HG02852 (cell line): Measurements from ENCODE around the gene ZBTB20.

Experiments
- ATAC-seq: cut with Tn5 transposase; IDR thresholded peaks from one replicate; pipeline ENCODE4 v1.9.1; 2021; ENCODE audit warnings: mild to moderate bottlenecking, moderate library complexity; ENCODE audit not compliant: unreplicated experiment

ZBTB20 gene

GRCh38 chr3:115090712-115091111 lies 56.4 kb downstream of the ZBTB20 start:
- no peak for ATAC-seq

DNA sequence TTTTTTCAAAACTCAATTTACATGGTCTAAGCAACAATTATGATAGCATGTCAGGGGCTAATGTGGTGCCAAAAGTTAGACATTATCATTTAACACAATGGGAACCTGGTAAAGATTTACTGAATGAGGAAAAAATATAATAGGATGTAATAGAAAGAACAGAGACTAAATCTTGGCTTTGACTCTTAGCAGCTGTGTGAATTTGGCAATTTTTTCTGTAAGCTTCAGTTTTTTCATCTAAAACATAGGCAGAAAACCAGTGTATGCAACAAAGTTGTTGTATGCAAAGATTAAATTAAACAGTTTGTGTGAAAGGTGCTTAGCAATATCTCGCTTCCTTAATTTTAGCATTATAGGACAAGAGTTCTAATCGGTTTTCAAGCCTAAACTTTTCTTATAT lies 57.6 kb downstream of the ZBTB20 start:
- ATAC-seq = no peak

DNA sequence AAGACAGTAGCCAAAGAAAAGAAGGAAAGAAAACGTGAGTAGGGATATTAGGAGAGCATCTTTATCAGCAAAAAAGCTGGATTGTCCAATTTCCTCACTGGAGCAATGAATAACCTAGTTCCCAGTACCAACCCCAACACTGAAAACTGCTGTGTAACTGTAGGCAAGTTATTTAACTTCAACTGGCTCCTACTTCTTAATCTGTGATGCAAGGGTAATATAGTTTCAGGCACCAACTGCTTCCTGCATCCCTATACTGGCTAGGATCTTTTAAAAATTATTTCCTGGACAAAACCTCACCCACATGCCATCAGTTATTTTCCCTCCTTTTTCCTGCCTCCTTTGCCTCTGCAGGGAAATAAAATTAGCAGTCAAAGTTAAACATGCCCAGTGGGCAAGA lies 59.6 kb downstream of the ZBTB20 start:
- ATAC-seq = no peak

DNA sequence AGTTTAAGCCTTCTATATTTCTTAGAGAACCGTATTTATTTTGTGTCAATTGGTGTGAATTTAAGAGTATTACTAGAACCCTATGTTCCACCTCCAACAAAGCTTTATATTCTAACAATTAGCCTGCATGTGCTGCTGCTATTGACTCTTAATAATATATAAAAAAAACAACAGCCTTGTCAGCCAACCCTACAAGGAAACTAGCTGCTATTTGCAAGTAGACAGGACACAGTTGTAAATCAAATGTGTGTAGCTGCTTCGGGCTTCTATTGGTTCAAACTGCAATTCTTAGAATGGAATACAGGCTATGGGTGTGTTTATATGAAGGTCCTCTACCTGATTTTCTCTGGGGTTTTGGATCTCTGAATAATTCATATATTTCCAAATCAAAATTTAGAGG lies 60.7 kb downstream of the ZBTB20 start:
- ATAC-seq = no peak

DNA sequence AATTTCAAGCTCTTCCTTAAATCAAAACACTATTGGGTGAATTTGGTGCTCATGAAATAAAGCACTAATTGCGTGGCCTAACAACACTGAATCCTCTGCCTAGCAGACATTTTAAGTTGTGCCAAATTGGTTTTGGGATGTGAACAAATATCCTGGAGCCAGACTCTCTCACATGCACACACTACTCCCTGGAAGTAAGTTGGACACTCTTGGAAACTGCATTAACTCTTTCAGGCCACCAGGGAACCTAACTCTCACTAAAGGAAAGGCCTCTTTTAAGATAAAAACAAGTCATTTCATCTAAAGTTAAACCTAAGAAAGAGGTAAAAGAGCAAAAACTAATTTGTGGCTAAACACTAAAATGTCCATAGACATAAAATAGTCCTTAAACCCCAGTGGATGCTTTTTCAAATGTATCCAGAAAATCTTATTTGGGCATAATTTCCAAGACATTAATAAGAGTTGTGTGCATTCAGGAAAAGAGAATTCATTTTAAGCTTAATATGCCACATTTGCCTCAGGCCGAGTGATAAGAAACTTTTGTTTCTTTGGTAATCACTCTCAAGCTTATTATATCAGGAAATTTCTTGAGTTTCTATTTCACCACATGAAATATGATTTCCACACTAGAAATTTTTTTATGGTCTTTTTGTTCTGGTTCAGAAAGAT lies 61.8 kb downstream of the ZBTB20 start:
- ATAC-seq = no peak

GRCh38 chr3:115084686-115085085 lies 62.4 kb downstream of the ZBTB20 start:
- ATAC-seq = no peak

GRCh38 chr3:115082260-115082659 lies 64.8 kb downstream of the ZBTB20 start:
- no peak for ATAC-seq

- no peak for ATAC-seq
Observed at GRCh38 chr3:115081444-115081843, 65.6 kb downstream of the ZBTB20 start.

DNA sequence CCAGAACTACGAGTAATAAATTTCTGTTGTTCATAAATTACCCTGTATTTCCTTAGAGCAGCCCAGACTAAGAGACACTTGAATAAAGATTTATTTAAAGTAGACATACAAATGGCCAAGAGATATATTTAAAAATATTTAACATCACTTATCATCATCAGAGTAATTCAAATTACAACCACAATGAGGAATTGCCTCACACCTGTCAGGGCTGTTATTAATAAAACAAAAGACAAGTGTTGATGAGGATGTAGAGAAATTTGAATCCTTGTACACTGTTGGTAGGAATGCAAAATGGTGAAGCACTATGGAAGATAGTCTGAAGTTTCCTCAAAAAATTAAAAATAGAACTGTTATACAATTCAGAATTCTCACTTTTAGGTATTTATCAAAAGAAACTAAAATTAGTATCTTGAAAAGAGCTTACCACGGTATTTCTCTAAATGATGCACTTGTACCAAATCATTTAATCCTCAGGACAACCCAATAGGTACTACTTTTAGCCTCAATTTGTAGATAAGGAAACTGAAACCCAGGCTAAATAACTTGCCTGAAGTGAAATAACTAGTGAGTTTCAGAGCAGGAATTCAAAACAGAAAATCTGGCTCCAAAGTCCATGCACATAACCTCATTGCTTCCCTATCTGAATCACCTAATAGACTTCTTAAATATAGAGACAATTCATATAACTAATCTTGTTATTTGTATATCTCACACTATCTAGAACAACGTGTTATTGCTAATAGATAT lies 69.4 kb downstream of the ZBTB20 start:
- ATAC-seq = no peak

DNA sequence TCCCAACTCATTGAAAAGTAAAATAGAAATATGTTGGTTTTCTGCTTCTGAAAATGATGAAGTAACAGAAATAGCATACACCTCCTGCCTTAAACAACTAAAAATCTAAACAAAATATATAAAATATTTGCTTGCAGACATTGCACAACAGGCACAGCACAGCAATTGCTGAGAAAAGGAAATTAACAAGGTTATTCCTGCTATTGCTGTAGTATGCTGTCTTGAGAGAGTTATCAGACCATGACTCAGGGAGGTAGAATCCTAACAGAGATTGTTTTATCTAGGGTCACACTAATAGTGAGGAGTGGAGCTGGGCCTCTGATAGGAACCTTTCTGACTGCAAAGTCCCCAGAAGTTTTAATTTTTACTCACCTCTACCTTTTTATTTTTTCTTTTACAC lies 72.6 kb downstream of the ZBTB20 start:
- no peak for ATAC-seq

DNA sequence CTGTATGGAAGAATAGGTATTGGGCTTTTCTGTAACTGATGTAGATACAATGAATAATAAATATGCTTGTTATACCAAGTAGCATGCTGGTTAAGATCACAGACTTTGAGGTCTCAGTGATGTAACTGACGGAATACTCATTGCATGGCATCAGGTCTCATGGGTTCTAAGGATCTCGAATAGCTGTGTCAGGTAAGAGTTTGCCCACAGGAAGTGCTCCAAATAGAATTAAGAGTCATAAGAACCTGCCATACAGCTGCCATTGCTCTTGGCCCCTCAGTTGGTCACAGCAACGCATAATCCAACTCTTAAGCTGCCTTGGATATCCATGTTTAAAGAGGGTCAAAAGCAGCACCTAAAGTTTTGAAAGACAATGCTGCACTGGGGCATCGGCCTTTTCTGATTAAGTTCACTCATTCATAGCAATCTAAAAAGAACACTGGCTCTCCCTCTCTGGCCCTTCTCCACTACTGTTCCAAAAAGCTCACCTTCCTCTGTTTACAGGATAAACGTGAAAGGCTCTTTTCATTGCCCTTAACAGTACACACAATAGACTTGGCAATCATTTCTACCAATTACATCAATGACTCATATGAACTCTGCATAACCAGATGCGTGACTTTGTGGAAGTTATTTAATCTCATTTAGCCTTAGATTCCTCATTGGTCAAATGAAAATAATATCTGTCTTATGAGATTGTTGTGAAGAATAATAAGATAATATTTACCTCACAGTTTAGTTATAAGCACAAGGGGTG lies 74.6 kb downstream of the ZBTB20 start:
- no peak for ATAC-seq

- ATAC-seq = no peak
Observed at GRCh38 chr3:115071601-115072000, 75.5 kb downstream of the ZBTB20 start.

GRCh38 chr3:115071166-115071565 lies 75.9 kb downstream of the ZBTB20 start:
- ATAC-seq = no peak

DNA sequence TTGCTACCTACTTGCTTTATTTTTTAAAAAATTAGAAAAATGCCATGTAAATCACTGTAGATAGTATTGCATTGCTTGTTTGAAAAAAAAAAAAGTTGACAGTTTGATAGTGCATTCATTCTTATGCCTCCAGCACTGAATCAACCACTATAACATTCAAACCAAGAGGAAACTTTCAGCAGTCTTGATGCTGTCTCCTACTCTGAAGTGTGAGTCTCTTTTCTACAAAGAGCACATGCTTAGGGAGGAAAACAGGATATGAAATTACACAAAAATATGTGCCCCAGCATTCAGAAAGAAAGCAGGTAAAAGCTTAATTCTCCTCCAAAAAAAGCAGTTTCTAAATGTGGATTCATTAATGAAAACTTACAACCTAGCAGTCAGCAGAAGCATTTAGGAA lies 78.3 kb downstream of the ZBTB20 start:
- no peak for ATAC-seq

GRCh38 chr3:115062412-115062956 lies 84.6 kb downstream of the ZBTB20 start:
- no peak for ATAC-seq

- ATAC-seq = no peak
Observed at GRCh38 chr3:115062009-115062408, 85.1 kb downstream of the ZBTB20 start.

GRCh38 chr3:115052906-115053305 lies 94.2 kb downstream of the ZBTB20 start:
- no peak for ATAC-seq

GRCh38 chr3:115042351-115042750 lies 104.7 kb downstream of the ZBTB20 start:
- ATAC-seq = no peak

GRCh38 chr3:115040673-115041286 lies 106.3 kb downstream of the ZBTB20 start:
- no peak for ATAC-seq

GRCh38 chr3:115040246-115040645 lies 106.8 kb downstream of the ZBTB20 start:
- no peak for ATAC-seq

GRCh38 chr3:115038817-115039216 lies 108.3 kb downstream of the ZBTB20 start:
- ATAC-seq = no peak
